ENCODE data around the gene THPO. TPM values are rescaled to one million over a fixed set of nuclear protein-coding genes. Genes with fewer than 3 reads are reported as not detected.
"Not testable (repeated sequence)": the region's sequence is repeated elsewhere in the genome, so short reads cannot be mapped to it uniquely, and the experiment has no call there.

Gene THPO
- total and polyA plus RNA-seq, 12 donors: 0.16 to 1.3 (median 0.56) TPM; not detected in 3

GRCh38 chr3:184344579-184345316, 33.3 kb downstream of the THPO start:
- WGBS, 2 donors: 84 to 89% methylated on average over 22 to 24 of the region's 24 CpGs
- ATAC-seq: peak in 2 of 8 donors; percentile 7 to 13
- Histone ChIP-seq H3K27me3 (no peaks in the 10 kb centered on the region), H3K4me3 (no peak overlapping the region), H3K36me3 (peaks cover 0 to 58% (median 34%) of the 10 kb centered on the region in 9 donors), H3K9me3 (no peaks in the 10 kb centered on the region), H3K27ac (no peak overlapping the region), H3K4me1 (peaks cover 0 to 28% (median 10%) of the 10 kb centered on the region in 9 donors)
- no peak for DNase-seq
- no peak for TF ChIP-seq CTCF (IDR thresholded peaks at IDR 0.05)
- intact Hi-C loops (cut with DNase I): loop anchor here in 1 of 10 donors (5.0 kb wide), 1 partner anchor 32 kb away; the partner anchor contains the start of gene EIF4G1

GRCh38 chr3:184343200-184343876, 34.7 kb downstream of the THPO start:
- no peaks in the 10 kb centered on the region for H3K9me3 ChIP-seq
- intact Hi-C loops (cut with DNase I): no loop called here
- peaks cover 0 to 58% (median 34%) of the 10 kb centered on the region in 9 donors for H3K36me3 ChIP-seq
- DNase-seq: no peak
- H3K4me1 ChIP-seq: peaks cover 6 to 42% (median 24%) of the 10 kb centered on the region in 9 donors
- TF ChIP-seq CTCF (IDR thresholded peaks at IDR 0.05): no peak
- H3K27ac ChIP-seq: no peak overlapping the region
- no peaks in the 10 kb centered on the region for H3K27me3 ChIP-seq
- 61 to 64% methylated on average over 5 of the region's 5 CpGs for WGBS, 2 donors
- H3K4me3 ChIP-seq: no peak overlapping the region
- no peak for ATAC-seq

- Histone ChIP-seq H3K4me1 (peaks cover 15 to 57% (median 39%) of the 10 kb centered on the region in 9 donors), H3K36me3 (peaks cover 0 to 56% (median 34%) of the 10 kb centered on the region in 9 donors), H3K9me3 (no peaks in the 10 kb centered on the region), H3K4me3 (no peak overlapping the region), H3K27ac (no peak overlapping the region), H3K27me3 (no peaks in the 10 kb centered on the region)
- TF ChIP-seq CTCF (IDR thresholded peaks at IDR 0.05): no peak
- ATAC-seq: no peak
- no peak for DNase-seq
- WGBS, 2 donors: 91 to 95% methylated on average over 7 of the region's 7 CpGs
- intact Hi-C loops (cut with DNase I): no loop called here
Observed at GRCh38 chr3:184341925-184342324, 36.1 kb downstream of the THPO start.

- DNase-seq, ATAC-seq, H3K27me3 ChIP-seq, H3K9me3 ChIP-seq: not testable (repeated sequence)
- Histone ChIP-seq H3K4me3 (peak overlapping the region in 1 of 10 donors; percentile 86), H3K27ac (peak overlapping the region in 3 of 10 donors; percentile 96 to 97 (median 97)), H3K4me1 (peaks cover 18 to 60% (median 41%) of the 10 kb centered on the region in 9 donors), H3K36me3 (peaks cover 0 to 49% (median 35%) of the 10 kb centered on the region in 9 donors)
- 90 to 94% methylated on average over 19 of the region's 19 CpGs for WGBS, 2 donors
- intact Hi-C loops (cut with DNase I): loop anchor here in 2 of 10 donors (2.0 to 10.0 kb wide), 2 partner anchors 25 to 155 kb away; partner anchors contain the start of genes ABCF3 (in 1 of the 2) and EIF4G1 (in 1 of the 2)
Observed at GRCh38 chr3:184339451-184340135, 38.4 kb downstream of the THPO start.

All from heart right ventricle (tissue), 16 donors.